Measurements from ENCODE around the gene NXPH4.
A peak's percentile ranks its signal among the peaks of the same experiment; 100 is the strongest.

NXPH4 gene

DNA sequence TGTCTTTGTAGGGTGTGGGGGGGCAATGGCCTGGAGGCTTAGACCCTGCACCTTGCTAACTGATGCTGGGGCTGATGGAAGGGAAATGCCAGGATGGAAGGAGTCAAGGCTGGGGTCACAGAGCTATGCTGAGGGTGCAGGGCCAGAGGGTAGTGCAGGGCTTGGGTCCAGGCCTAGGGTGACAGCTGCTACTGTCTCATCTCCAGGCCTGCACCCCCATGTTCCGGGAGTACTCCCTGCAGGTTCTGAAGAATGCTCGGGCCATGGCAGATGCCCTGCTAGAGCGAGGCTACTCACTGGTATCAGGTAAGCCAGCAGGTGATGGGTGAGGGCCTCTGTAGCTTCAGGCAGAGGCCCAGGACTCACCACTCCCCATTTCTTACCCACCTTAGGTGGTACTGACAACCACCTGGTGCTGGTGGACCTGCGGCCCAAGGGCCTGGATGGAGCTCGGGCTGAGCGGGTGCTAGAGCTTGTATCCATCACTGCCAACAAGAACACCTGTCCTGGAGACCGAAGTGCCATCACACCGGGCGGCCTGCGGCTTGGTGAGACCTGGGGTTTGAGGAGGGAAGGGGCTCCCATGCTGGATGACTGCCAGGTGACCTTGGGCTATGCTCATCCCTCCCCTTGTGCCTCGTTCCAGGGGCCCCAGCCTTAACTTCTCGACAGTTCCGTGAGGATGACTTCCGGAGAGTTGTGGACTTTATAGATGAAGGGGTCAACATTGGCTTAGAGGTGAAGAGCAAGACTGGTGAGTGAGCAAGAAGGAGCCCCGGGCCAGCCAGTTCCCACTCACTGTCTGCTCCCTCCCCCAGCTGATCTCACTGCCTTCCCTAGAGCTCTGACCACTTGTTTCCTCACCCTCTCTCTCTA, 17.0 kb downstream of the NXPH4 start:
- DNase-seq = no peak

GRCh38 chr12:57234233-57234570, 17.6 kb downstream of the NXPH4 start:
- no peak for DNase-seq

- DNase-seq = no peak
These were observed 18.0 kb downstream of the NXPH4 start for GRCh38 chr12:57234571-57235016.

DNA sequence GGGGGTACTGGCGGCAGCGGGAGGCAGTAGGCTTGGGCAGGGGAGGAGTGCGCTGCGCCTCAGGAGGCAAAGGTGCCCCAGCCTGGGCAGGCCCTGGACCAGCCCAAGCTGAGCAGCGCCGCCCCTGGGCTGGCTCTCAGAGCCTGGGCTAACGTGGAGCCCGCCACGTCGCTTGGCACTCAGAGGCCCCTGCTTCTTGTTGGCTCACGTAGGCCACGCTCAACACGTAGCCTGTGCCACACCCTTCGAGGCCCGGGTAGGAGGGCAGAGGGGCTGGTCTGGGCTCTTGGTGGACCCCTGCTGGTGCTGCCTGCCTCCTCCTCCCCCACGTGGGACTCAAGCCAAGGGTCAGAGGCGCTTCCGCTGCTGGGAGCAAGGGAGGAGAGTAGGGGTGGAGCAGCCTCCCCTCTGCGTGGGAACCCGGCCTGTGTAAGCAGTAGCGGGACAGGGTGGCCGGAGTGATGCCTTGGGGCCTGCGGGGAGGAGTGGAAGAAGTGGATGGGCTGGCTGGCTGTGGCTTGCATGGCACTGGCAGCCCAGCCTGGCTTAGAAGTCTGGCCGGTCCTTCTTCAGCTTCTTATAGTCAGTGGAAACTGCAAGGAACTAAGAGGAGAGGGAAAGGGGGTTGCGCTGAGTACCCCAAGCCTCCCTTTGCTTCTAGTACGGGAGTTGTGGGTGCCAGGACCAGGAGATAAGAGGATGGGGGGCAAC, 18.6 kb downstream of the NXPH4 start:
- DNase-seq = no peak

DNA sequence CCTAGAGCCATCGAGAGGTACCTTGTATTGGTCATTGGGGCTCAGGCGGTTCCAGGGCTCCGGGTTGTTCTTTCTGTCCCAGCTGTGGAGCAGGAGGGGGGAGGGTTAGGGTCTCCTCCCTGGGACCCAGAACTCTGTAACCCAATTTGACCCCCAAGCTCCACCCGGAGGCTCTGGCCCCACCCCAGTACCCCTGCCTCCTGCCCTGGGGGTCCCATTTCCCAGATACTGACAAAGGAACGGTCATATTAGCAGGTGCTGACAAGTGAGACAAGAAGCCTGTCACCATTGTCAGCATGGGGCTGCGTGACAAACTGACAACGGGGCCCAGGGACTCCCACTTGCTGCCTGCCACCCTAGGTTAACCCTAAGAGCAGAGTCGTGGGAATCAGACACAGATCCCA, 19.1 kb downstream of the NXPH4 start:
- DNase-seq = no peak

DNA sequence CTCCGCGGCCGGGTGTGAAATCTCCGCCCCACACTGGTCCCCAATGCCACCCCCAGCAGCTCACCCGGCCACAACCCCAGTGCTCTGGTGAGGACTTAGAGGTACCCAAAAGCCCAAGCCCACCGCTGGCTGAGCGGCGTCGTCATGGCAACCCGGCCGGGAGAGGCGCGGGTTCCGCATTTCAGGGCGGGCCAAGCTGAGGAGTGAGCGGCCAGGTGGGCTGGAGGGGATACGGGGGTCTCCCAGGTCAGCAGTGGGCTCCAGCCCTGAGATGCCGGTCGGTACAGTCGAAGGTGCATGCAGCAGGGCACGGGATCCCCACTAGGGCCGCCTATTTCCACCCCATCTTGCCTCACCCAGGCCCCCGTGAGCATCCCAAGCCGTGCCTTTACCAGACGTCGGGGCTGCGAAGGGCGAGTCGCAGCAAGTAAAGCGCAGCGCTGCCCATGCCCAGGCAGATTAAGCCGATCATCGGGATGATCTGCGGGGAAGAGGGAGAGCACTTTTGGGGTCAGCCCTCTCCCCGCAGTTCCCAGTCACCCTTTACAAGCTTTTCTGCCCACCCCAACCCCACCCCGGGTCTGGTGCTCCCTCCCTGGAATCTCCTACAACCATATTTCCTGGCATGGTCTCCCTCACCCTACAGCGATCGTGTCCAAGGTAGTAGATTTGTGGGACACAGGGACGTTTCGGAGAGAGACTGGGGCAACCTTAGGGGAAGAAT, 19.8 kb downstream of the NXPH4 start:
- DNase-seq = no peak

DNA sequence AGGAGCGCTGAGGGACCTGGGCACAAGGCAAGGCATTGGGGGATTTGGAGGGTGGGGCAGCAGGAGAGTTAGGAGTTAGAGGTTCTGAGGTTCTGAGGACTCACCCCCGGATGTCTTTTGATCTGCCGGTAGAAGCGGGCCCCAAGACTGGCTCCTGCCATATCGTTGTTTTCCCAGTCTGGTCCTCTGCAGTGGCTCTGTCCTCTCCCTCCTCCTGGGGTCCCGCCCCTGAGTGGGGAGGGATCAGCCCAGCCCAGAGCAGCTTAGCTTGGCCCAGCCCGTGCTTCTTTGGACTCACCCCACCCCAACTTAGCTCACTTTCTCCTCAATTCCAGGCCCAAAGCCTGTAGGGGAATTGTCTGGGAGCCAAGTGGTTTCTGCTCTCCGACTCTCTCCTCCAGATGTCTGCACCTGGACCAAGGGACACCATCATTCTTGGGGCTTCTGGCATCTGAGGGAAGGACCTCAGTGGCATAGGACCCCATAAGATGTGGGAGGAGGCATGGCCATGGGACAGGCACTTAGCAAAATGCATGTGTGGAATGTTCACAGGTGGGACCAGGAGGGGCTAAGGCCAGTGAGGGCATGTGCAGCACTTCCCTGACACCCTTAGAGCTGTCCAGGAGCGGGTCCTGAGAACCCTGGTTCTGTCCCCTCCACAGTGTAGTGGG, 20.5 kb downstream of the NXPH4 start:
- no peak for DNase-seq

- no peak for DNase-seq
These were observed 21.0 kb downstream of the NXPH4 start for GRCh38 chr12:57237596-57237931.

DNA sequence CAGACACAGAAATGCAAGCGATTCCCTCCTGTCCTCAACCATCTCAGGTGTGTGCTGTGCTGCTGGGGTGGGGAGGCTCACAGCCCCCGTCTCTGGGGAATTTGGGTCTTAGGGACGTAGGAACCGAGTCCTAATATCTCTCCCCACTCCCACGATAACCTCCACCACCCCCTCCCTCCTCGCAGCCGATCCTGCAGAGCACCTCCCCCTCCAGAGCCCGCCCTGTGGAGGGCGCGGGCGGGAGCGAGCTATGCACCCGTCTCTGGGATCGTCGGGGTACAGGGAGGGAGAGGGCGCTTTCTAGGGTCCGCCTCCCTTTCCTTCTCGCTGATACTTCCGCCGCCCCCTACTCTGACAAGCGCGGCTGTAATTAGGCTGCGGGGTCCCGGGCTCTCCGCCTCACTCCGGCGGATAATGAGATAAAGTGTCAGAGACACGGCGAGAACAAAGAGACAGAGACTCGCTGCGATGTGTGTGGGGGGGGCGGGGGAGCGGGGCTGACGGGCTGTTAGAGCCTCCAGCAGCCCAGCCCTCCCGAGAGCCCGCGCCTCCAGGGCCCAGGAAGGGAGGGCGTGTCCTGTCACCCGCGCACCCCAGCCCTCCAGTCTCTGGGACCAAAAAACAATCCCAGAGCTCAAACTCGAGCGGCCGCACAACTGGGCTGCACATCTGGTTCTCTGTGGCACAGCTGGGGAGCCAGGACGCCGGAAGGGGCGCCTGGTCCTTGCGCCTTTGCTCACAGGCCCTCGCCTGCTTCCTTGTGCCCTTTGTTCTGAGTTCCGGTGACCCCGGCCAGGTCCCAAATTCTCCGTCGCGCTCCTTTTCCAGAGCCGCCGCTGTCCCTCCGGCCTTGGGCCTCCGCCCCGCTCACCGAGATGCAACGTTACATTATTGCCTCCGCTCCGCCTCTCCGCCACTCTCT, 21.6 kb downstream of the NXPH4 start:
- no peak for DNase-seq

DNA sequence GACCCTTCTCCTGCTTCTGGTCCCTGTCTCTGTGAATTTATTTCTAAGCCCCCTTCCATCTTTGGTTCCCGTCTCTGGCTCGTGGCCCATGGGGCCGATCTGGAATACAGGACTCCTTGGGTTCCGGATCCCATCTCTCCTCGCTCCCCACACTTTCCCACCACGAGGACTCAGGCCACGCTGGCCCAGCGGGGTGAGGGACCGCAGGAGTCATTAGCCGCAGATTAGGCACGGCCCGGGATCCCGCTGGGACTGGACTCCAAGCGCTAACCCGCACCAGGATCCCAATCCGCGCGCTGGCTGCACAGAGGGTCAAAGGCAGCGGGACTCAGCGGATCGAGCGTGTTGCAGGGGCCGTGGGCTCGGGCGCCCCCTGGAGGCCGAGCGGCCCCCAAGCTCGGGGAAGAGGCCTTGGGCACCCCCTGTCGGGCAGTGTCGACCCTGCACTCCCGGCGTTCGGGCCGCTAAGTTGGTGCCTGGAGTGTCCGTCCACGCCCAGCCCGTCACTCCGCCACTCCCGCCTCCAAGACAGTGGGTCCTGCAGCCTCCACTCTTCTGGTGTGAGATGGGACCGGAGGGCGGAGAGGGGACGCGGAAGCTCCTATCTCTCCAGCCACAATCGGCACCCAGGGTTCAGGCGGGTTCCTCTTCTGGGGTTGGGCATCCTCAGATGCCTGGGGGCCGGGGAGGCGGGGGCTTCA, 22.4 kb downstream of the NXPH4 start:
- no peak for DNase-seq

DNA sequence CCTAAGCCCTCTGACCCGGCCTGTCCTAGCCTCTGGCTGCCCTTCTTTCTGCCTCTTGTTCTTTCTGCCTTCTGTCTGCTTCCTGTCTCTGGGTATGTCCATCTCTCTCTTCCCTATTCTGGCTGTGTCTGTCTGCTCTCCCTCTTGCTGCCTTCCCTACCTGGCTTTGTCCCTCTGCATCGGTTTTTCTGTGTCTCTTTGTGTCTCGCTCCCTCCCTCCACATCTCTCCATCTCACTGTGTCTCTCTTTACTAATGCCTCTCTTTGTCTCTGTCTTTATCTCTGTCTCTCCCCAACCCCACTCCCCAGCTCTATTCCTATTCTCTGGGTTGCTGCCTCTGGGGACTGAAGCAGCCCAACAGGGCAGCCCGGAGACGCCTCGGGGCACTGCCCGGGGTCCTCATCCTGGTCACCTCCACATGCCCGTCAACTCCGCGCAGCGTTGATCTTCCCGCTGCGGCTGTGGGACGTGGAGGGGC, 23.0 kb downstream of the NXPH4 start:
- no peak for DNase-seq

DNA sequence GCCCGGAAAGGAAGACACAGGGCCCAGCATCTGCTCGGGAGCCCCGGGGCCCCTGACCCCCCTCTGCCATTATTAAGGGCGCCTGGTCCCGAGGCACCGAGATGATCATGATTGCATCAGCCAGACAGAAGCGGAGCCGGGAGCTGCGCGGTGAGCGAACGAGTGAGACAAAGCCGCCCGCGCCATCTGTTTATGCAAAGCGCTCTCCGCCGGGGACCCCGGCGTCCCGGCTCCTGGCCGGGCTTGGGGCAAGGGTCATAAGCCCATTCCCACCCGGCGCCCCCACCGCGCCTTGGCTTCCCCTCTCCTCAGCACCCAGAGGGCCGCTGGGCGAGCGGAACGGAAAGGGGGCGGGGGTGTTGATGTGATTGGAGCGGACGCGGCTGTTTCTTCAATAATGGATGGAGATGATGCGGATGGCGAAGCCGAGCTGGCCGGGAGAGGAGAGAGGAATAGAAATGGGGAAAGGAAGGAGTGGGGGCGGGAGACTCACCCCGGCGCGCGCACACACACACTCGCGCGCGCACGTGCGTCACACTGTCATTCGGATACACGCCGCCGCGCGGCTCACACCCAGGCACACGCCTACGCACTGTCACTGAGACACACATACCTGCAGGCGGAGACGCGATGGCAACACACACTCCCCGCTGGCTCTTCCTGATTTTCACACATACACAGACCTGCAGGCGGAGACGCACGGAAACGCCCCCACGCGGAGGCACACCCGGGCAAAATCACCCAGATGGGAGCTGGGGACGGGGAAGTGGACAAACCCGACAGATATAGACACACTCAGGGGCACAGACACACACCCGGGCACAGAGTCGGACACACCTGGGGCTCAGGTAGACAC, 23.7 kb downstream of the NXPH4 start:
- DNase-seq = no peak

DNA sequence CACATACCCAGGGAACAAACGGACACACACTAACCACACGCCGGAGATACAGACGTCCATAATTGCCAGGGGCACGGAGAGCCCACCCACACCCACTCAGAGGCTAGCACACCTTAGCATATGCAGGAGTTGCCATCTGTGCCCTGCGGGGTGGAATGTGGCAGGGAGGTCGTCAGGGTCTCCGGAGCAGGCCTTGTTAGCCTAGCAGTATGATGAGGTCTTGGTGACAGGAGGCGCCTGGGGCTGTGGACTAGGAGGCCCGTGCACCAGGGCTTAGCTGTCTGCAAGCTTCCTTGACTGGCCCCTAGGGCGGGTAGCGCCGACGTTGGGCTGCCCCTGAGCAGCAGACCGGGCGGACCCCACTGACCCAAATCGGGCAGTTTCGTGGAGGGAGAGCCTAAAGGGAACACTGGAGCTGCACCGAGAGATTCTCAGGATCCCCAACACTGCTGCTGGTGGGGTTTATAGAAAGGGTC, 24.4 kb downstream of the NXPH4 start:
- DNase-seq = no peak

GRCh38 chr12:57241402-57242310, 25.1 kb downstream of the NXPH4 start:
- DNase-seq = no peak

- peak; percentile 51 for DNase-seq
These were observed 25.7 kb downstream of the NXPH4 start for GRCh38 chr12:57242329-57242690.

DNA sequence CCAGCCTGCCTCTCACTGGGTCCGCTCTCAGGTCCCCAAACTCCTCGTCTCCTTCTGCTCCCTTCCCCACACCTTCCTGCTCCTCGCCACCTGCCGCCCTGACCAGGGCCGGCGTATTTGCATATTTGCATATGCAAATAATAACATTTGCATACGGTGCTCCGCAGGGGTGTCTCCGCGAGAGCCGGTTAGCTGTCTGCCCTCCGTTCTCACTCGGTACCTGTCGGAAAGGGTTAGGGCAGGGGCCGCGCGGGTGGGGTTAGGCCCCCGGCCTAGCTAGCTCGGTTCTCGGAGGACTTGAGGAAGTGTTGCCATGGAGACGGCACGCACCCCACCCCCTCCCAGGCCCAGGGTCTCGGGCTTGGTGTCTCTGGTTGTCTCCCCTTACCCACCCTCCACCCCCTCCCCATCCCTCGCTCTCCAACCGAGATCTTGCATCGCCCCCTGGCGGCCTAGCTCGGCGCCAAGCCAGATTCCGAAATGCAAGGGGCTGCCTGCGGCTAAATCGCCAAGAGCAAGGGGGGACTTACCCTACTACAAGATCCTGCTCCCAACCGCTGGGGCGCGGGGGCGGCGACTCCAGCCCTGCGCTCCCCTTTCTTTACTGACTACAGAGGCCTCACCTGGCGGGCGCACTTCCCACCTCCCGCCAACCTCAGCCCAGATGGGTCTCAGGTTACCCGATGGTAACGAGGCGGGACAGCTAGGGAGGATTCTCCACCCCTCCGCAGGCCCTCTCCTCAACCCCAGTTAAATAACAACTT, 26.3 kb downstream of the NXPH4 start:
- peak; percentile 72 for DNase-seq

- no peak for DNase-seq
These were observed 27.1 kb downstream of the NXPH4 start for GRCh38 chr12:57243521-57244311.

GRCh38 chr12:57244312-57244696, 27.7 kb downstream of the NXPH4 start:
- no peak for DNase-seq

Data from NCI-H524 treated with DMSO at 0.1 percent for 48 hours (cell line).